Measurements from ENCODE around the gene PKNOX2.

DNA sequence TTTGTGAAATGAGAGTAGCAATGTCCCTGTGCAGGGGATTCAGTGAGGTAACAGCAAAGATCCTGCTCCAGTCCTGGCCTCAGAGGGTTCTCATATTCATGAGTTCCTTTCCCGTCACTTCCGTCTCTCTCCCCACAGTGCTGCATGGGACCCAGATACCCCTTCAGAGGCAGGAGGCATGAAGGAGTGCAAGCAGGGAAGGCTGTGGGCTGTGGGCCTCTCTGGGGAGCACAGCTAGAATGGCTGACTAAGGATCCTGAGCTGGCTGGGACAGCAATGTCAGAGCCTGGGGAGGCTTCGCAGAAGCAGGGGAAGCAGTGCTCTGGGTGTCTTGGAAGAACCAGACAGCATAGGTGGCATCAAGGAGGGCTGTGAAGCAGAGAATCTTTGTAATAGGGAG lies 13.0 kb downstream of the PKNOX2 start:
- TF ChIP-seq CTCF (IDR thresholded peaks at IDR 0.05) (no peak), GATA3 (IDR thresholded peaks at IDR 0.05; ENCODE audit: borderline replicate concordance) (no peak), MAZ (IDR thresholded peaks at IDR 0.05; ENCODE audit: borderline replicate concordance, low read depth, low read length) (no peak), CHD4 (IDR thresholded peaks at IDR 0.05; ENCODE audit: borderline replicate concordance) (no peak)

All from A549 (cell line).